ENCODE data around the gene KYNU.

DNA sequence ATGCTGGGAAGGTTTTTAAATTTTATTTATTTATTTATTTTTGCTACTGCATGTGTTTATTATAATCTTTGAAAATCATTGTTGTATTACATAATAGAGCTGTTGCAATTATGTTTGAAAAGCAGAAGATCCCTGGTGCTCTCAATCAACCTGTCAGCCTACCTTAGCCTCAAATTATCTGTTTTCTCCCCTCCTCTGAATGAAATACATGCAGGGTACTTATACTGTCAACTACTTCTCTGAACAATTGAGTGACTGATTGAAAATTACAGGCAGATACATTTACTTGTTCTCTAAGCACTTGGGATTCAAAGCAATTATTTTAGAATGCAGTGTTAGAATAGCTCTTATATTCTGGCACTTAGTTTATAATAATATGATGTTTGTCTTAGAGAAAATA lies 8.1 kb downstream of the KYNU start:
- TF ChIP-seq GATA2 (IDR thresholded peaks at IDR 0.05; ENCODE audit: low read depth, low read length), result no peak
- no peak for TF ChIP-seq GATA3 (IDR thresholded peaks at IDR 0.05; ENCODE audit: low read depth, low read length)

Measured in SH-SY5Y (cell line).